Measurements from ENCODE around the gene AIFM3. TPM values are rescaled to one million over a fixed set of nuclear protein-coding genes. Genes with fewer than 3 reads are reported as not detected.
"Not testable (repeated sequence)": the region's sequence is repeated elsewhere in the genome, so short reads cannot be mapped to it uniquely, and the experiment has no call there.

AIFM3 gene
- total RNA-seq, 1 donor from 2014 or later = 0.99 TPM

- no peak for DNase-seq (ENCODE audit: low read depth)
Observed at GRCh38 chr22:20940904-20941385, 26.1 kb upstream of the AIFM3 start.

GRCh38 chr22:20942203-20942902 is 24.7 kb upstream of the AIFM3 start:
- not testable (repeated sequence) for DNase-seq (ENCODE audit: low read depth)

- DNase-seq (ENCODE audit: low read depth) = no peak
Observed at GRCh38 chr22:20943104-20943933, 23.7 kb upstream of the AIFM3 start.

GRCh38 chr22:20944042-20944441 is 23.0 kb upstream of the AIFM3 start:
- DNase-seq (ENCODE audit: low read depth) = no peak

GRCh38 chr22:20945578-20945934 is 21.5 kb upstream of the AIFM3 start:
- no peak for DNase-seq (ENCODE audit: low read depth)

GRCh38 chr22:20946080-20946986 is 20.7 kb upstream of the AIFM3 start:
- peak; percentile 45 for DNase-seq (ENCODE audit: low read depth)

GRCh38 chr22:20946991-20947390 is 20.1 kb upstream of the AIFM3 start:
- no peak for DNase-seq (ENCODE audit: low read depth)

- DNase-seq (ENCODE audit: low read depth) = no peak
Observed at GRCh38 chr22:20948450-20948849, 18.6 kb upstream of the AIFM3 start.

- no peak for DNase-seq (ENCODE audit: low read depth)
Observed at GRCh38 chr22:20948989-20949388, 18.1 kb upstream of the AIFM3 start.

GRCh38 chr22:20949698-20950183 is 17.3 kb upstream of the AIFM3 start:
- no peak for DNase-seq (ENCODE audit: low read depth)

GRCh38 chr22:20951151-20951931 is 15.7 kb upstream of the AIFM3 start:
- DNase-seq (ENCODE audit: low read depth) = peak; percentile 64

- peak; percentile 38 for DNase-seq (ENCODE audit: low read depth)
Observed at GRCh38 chr22:20951932-20952380, 15.1 kb upstream of the AIFM3 start.

GRCh38 chr22:20952544-20953341 is 14.3 kb upstream of the AIFM3 start:
- DNase-seq (ENCODE audit: low read depth) = no peak

GRCh38 chr22:20953342-20953608 is 13.8 kb upstream of the AIFM3 start:
- no peak for DNase-seq (ENCODE audit: low read depth)

- peak; percentile 78 for DNase-seq (ENCODE audit: low read depth)
Observed at GRCh38 chr22:20953668-20954500, 13.2 kb upstream of the AIFM3 start.

- no peak for DNase-seq (ENCODE audit: low read depth)
Observed at GRCh38 chr22:20955548-20955947, 11.5 kb upstream of the AIFM3 start.

- DNase-seq (ENCODE audit: low read depth) = peak; percentile 64
Observed at GRCh38 chr22:20956258-20957101, 10.6 kb upstream of the AIFM3 start.

GRCh38 chr22:20957102-20957682 is 9.9 kb upstream of the AIFM3 start:
- DNase-seq (ENCODE audit: low read depth) = no peak

All from renal cortical epithelial cell (primary cell).